Ovary (tissue), 3 donors: ENCODE data around the gene CTBP2.

Experiments used
- EP300 ChIP-seq: sonication (generic); formaldehyde crosslinking; IDR thresholded peaks from one replicate; pipeline ENCODE4 v1.6.1; 2017; ENCODE audit warnings: antibody characterized with exemption
- TF ChIP-seq, protein P1 (sequence below), 3 donors: fragments of 450-650 bp in 2 of 3; fragments of 200-600 bp in 1 of 3; IDR thresholded peaks; one replicate each; pipeline versions ENCODE4 v1.5.1 to v1.8.0; 2016 to 2022; ENCODE audit warnings: antibody characterized with exemption in 3 of 3, mild to moderate bottlenecking in 1 of 3
- donor health status: DM: no; HTN: no; CAD: no.

DNA sequence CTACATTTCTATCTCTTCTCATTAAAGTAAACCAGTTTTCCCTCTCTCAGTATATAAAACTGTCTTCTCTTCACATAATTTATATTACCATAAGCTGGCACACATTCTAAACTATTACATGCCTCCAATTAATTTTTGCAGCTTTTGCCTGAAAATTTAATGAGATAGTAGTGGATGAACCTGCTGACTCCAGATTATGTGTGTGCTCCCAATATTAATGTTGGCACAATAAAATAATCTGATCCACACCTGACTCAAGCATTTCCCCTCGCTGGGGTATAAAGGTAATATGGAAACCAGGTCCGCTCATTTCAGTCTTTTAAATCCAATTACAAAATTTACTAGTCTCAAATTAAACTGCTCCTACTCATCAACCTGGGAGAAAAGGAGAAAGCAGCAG, 63.4 kb downstream of the CTBP2 start:
- TF ChIP-seq, protein P1, sequence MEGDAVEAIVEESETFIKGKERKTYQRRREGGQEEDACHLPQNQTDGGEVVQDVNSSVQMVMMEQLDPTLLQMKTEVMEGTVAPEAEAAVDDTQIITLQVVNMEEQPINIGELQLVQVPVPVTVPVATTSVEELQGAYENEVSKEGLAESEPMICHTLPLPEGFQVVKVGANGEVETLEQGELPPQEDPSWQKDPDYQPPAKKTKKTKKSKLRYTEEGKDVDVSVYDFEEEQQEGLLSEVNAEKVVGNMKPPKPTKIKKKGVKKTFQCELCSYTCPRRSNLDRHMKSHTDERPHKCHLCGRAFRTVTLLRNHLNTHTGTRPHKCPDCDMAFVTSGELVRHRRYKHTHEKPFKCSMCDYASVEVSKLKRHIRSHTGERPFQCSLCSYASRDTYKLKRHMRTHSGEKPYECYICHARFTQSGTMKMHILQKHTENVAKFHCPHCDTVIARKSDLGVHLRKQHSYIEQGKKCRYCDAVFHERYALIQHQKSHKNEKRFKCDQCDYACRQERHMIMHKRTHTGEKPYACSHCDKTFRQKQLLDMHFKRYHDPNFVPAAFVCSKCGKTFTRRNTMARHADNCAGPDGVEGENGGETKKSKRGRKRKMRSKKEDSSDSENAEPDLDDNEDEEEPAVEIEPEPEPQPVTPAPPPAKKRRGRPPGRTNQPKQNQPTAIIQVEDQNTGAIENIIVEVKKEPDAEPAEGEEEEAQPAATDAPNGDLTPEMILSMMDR (IDR thresholded peaks at IDR 0.05), result no peak
- no peak for TF ChIP-seq EP300
